ENCODE results near the gene ANKFN1.

DNA sequence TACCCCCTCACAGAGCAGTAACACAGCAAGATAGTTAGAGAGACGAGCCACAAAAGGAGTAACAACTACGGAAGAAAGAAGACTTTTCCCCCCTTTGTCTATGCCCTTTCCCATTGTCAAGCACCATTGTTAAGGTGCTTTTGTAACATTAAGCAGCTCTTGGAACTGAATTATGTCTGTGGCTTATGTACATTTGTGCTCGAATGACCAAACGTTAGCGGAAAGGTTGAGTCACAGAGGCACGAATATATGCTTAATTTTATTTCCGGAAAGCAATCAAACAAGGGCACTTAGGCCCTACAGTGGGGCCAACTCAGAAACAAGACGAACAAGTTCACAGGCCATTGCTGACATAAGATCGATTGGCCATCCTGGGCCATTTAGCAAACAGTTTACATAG is 109.5 kb downstream of the ANKFN1 start:
- TF ChIP-seq, protein P1, sequence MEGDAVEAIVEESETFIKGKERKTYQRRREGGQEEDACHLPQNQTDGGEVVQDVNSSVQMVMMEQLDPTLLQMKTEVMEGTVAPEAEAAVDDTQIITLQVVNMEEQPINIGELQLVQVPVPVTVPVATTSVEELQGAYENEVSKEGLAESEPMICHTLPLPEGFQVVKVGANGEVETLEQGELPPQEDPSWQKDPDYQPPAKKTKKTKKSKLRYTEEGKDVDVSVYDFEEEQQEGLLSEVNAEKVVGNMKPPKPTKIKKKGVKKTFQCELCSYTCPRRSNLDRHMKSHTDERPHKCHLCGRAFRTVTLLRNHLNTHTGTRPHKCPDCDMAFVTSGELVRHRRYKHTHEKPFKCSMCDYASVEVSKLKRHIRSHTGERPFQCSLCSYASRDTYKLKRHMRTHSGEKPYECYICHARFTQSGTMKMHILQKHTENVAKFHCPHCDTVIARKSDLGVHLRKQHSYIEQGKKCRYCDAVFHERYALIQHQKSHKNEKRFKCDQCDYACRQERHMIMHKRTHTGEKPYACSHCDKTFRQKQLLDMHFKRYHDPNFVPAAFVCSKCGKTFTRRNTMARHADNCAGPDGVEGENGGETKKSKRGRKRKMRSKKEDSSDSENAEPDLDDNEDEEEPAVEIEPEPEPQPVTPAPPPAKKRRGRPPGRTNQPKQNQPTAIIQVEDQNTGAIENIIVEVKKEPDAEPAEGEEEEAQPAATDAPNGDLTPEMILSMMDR (IDR thresholded peaks at IDR 0.05) = no peak
- no peak for TF ChIP-seq POLR2A (IDR thresholded peaks at IDR 0.05)
